Heart left ventricle (tissue), 13 donors: Measurements from ENCODE around the gene ACO1.
"Not testable (repeated sequence)": the region's sequence is repeated elsewhere in the genome, so short reads cannot be mapped to it uniquely, and the experiment has no call there.

ENCODE experiments used
- POLR2A ChIP-seq, 2 donors: fragments of 450-650 bp; IDR thresholded peaks; one replicate each; pipeline ENCODE4 v1.6.1; 2017; ENCODE audit warnings: antibody characterized with exemption in 2 of 2, mild to moderate bottlenecking in 2 of 2, moderate library complexity in 2 of 2
- TF ChIP-seq, protein P1 (sequence below), 12 donors: fragments of 200-600 bp; sonication (generic) in 4 of 12; IDR thresholded peaks; one replicate each; pipeline versions ENCODE4 v1.5.0 to v1.8.0; 2018 to 2022; ENCODE audit warnings: antibody characterized with exemption in 12 of 12, mild to moderate bottlenecking in 5 of 12
- donor health status: ischemic (EF 13 %, LVEDD 7.1; RV severe dilation, severe dysfunction).
- donor health status: DM: no; HTN: yes; CAD: no.
- donor health status: DM: no; HTN: no; CAD: no.
- donor health status: ischemic (EF 25% LVEDD 6.9; RV normal size, moderate dysfunction).
- donor health status: ischemic (EF 25% LVEDD 5.7; RV mildly dilated, moderate dysfunction).
- donor health status: ischemic (EF 35%, LVEDD 5.7; RV mildly dilated, moderate dysfunction).
- donor health status: nonischemic (EF 11% LVEDD 7.7; RV severe dilation, severe dysfunction).
- donor health status: DM: yes; HTN: yes; CAD: no.
- donor health status: PGD.
- donor health status: ischemic (EF 29% LVEDD 5.4; RV normal size, mild dysfunction).
- donor health status: nonischemic (EF 23%, LVEDD 6.1; RV moderate dilation, normal function).

DNA sequence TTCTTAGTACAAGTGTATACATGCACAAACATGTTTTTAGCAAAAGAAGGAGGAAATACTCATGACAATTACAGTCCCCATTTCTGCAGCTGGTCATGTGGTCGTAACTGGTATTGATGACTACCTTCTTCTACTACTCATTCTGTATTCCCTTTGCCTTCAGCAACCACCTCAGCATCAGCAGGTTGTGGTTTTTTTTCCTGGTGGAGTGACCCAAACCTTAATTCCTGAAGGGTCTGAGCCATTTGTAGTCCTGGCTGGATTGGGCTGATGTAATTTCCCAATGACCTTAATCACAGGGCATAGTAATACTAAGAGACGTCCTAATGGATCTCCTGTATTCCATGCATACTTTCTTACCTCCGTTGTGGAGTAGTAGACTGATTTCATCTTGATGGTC is 31.0 kb upstream of the ACO1 start:
- TF ChIP-seq, protein P1, sequence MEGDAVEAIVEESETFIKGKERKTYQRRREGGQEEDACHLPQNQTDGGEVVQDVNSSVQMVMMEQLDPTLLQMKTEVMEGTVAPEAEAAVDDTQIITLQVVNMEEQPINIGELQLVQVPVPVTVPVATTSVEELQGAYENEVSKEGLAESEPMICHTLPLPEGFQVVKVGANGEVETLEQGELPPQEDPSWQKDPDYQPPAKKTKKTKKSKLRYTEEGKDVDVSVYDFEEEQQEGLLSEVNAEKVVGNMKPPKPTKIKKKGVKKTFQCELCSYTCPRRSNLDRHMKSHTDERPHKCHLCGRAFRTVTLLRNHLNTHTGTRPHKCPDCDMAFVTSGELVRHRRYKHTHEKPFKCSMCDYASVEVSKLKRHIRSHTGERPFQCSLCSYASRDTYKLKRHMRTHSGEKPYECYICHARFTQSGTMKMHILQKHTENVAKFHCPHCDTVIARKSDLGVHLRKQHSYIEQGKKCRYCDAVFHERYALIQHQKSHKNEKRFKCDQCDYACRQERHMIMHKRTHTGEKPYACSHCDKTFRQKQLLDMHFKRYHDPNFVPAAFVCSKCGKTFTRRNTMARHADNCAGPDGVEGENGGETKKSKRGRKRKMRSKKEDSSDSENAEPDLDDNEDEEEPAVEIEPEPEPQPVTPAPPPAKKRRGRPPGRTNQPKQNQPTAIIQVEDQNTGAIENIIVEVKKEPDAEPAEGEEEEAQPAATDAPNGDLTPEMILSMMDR (IDR thresholded peaks at IDR 0.05) = not testable (repeated sequence)
- not testable (repeated sequence) for TF ChIP-seq POLR2A (IDR thresholded peaks at IDR 0.05)
